Trophoblast cell (in vitro differentiated cells and primary cell): ENCODE measurements around the gene INAFM2.

Experiments
- DNase-seq, 2 donors: peaks; one replicate each; pipeline ENCODE4 v3.0.0-alpha.2; 2016
- H2AFZ ChIP-seq: 2 replicates; pipeline ENCODE4 v1.6.1; 2013; ENCODE audit warnings: low read length, moderate library complexity, mild to moderate bottlenecking; ENCODE audit not compliant: insufficient read depth, poor library complexity
- H2AK5ac ChIP-seq: 2 replicates; pipeline ENCODE4 v1.6.1; 2013; ENCODE audit warnings: mild to moderate bottlenecking, low read length
- H2BK120ac ChIP-seq: 2 replicates; pipeline ENCODE4 v1.6.1; 2013; ENCODE audit warnings: low read length, mild to moderate bottlenecking, moderate library complexity; ENCODE audit not compliant: insufficient read depth, poor library complexity
- H2BK12ac ChIP-seq: 2 replicates; pipeline ENCODE4 v1.6.1; 2013; ENCODE audit warnings: mild to moderate bottlenecking, low read length, moderate library complexity
- H2BK5ac ChIP-seq: 2 replicates; pipeline ENCODE4 v1.6.1; 2013; ENCODE audit warnings: low read length, low read depth, moderate library complexity, mild to moderate bottlenecking; ENCODE audit not compliant: poor library complexity
- H3K14ac ChIP-seq: 2 replicates; pipeline ENCODE4 v1.6.1; 2013; ENCODE audit warnings: mild to moderate bottlenecking, low read length
- H3K18ac ChIP-seq: 2 replicates; pipeline ENCODE4 v1.6.1; 2013; ENCODE audit warnings: mild to moderate bottlenecking, low read length
- H3K23ac ChIP-seq: 2 replicates; pipeline ENCODE4 v1.6.1; 2013; ENCODE audit warnings: low read length
- H3K27ac ChIP-seq: 2 replicates; pipeline ENCODE4 v1.5.1; 2013; ENCODE audit warnings: low read depth, mild to moderate bottlenecking, inconsistent platforms, low read length, moderate library complexity
- H3K27me3 ChIP-seq: 2 replicates; pipeline ENCODE4 v1.6.1; 2013; ENCODE audit warnings: inconsistent platforms, mild to moderate bottlenecking, low read length, moderate library complexity; ENCODE audit not compliant: insufficient read depth
- H3K36me3 ChIP-seq, 2 experiments: 1 replicate in 1 of 2; 2 replicates in 1 of 2; pipeline ENCODE4 v1.6.1; 2013; ENCODE audit warnings: low read length in 2 of 2, mild to moderate bottlenecking in 2 of 2, moderate library complexity in 1 of 2; ENCODE audit not compliant: insufficient read depth in 2 of 2, control insufficient read depth in 1 of 2
- H3K4ac ChIP-seq: 2 replicates; pipeline ENCODE4 v1.6.1; 2013; ENCODE audit warnings: low read depth, mild to moderate bottlenecking, low read length, moderate library complexity
- H3K4me1 ChIP-seq, 2 experiments: 1 replicate in 1 of 2; 2 replicates in 1 of 2; pipeline ENCODE4 v1.6.1; 2013; ENCODE audit warnings: low read length in 2 of 2, mild to moderate bottlenecking in 2 of 2, moderate library complexity in 1 of 2; ENCODE audit not compliant: insufficient read depth in 2 of 2, control insufficient read depth in 1 of 2
- H3K4me2 ChIP-seq: 2 replicates; pipeline ENCODE4 v1.6.1; 2013; ENCODE audit warnings: inconsistent platforms, mild to moderate bottlenecking, low read length, moderate library complexity
- H3K4me3 ChIP-seq: 2 replicates; pipeline ENCODE4 v1.5.1; 2013; ENCODE audit warnings: mild to moderate bottlenecking, low read depth, low read length, inconsistent platforms
- H3K79me1 ChIP-seq: one replicate; pipeline ENCODE4 v1.6.1; 2013; ENCODE audit warnings: low read length
- H3K79me2 ChIP-seq: 2 replicates; pipeline ENCODE4 v1.6.1; 2013; ENCODE audit warnings: low read length, mild to moderate bottlenecking; ENCODE audit not compliant: control insufficient read depth, insufficient read depth, poor library complexity
- H3K9ac ChIP-seq: 2 replicates; pipeline ENCODE4 v1.6.1; 2013; ENCODE audit warnings: mild to moderate bottlenecking, low read length
- H3K9me3 ChIP-seq: 2 replicates; pipeline ENCODE4 v1.6.1; 2013; ENCODE audit warnings: low read depth, mild to moderate bottlenecking, control low read depth, inconsistent platforms, low read length; ENCODE audit not compliant: insufficient read depth
- H4K12ac ChIP-seq: 2 replicates; pipeline ENCODE4 v1.6.1; 2013; ENCODE audit warnings: low read depth, mild to moderate bottlenecking, low read length, moderate library complexity
- H4K8ac ChIP-seq: 2 replicates; pipeline ENCODE4 v1.6.1; 2013; ENCODE audit warnings: low read depth, mild to moderate bottlenecking, low read length, moderate library complexity
- H4K91ac ChIP-seq: one replicate; pipeline ENCODE4 v1.6.1; 2013; ENCODE audit warnings: low read depth, mild to moderate bottlenecking, low read length, moderate library complexity
- WGBS: extraction: QIAGEN DNeasy Blood & Tissue Kit; methylation state at CpG from one replicate; pipeline ENCODE4 v1.1.7; 2013; ENCODE audit warnings: missing lambda C conversion rate; ENCODE audit not compliant: insufficient read length, insufficient coverage; ENCODE audit errors: extremely low coverage; 5-methylcytosine and 5-hydroxymethylcytosine counted together

Gene INAFM2

DNA sequence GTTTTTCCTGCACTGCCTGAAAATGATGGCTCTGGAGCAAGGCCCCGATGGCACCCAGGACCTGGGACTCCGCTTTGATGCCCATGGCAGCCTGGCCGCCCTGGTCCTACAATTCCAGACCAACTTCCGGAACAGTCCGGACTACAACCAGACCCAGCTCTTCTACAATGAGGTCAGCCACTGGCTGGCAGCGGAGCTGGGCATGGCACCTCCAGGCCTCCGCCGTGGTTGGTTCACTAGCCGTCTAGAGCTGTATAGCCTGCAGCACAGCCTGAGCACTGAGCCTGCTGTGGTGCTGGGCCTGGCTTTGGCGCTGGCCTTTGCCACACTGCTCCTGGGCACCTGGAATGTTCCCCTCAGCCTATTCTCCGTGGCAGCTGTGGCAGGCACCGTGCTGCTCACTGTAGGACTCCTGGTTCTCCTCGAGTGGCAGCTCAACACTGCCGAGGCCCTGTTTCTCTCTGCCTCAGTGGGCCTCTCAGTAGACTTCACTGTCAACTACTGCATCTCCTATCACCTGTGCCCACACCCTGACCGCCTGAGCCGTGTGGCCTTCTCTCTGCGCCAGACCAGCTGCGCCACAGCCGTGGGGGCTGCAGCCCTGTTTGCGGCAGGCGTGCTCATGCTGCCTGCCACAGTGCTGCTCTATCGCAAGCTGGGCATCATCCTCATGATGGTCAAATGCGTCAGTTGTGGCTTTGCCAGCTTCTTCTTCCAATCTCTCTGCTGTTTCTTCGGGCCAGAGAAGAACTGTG, 45.4 kb downstream of the INAFM2 start:
- Histone ChIP-seq H2AFZ (no peak overlapping the region), H3K27ac (no peak overlapping the region), H3K27me3 (peaks cover 2% of the 10 kb centered on the region), H3K9me3 (peaks cover 4% of the 10 kb centered on the region), H3K14ac (no peak overlapping the region), H4K8ac (no peak overlapping the region), H3K4me2 (no peak overlapping the region), H2AK5ac (no peak overlapping the region), H3K4ac (no peak overlapping the region), H3K79me2 (no peaks in the 10 kb centered on the region), H4K91ac (no peak overlapping the region), H3K9ac (no peak overlapping the region), H4K12ac (no peak overlapping the region), H2BK120ac (no peak overlapping the region), H2BK5ac (no peak overlapping the region), H3K23ac (no peak overlapping the region), H3K36me3 (no peaks in the 10 kb centered on the region), H3K18ac (no peak overlapping the region), H3K4me3 (no peak overlapping the region), H3K4me1 (peaks cover 8 to 9% of the 10 kb centered on the region in 2 experiments), H3K79me1 (peaks cover 3% of the 10 kb centered on the region), H2BK12ac (no peak overlapping the region)
- no peak for DNase-seq
- no CpG with 5 or more reads among the region's 24 CpGs for WGBS

GRCh38 chr15:40369474-40369869, 46.0 kb downstream of the INAFM2 start:
- Histone ChIP-seq H3K79me1 (peaks cover 3% of the 10 kb centered on the region), H3K36me3 (no peaks in the 10 kb centered on the region), H3K4me1 (peaks cover 8 to 9% of the 10 kb centered on the region in 2 experiments), H2BK5ac (no peak overlapping the region), H3K79me2 (no peaks in the 10 kb centered on the region), H2BK12ac (no peak overlapping the region), H3K9ac (no peak overlapping the region), H3K4me3 (no peak overlapping the region), H4K12ac (no peak overlapping the region), H4K8ac (no peak overlapping the region), H2BK120ac (no peak overlapping the region), H3K4ac (no peak overlapping the region), H3K18ac (no peak overlapping the region), H3K14ac (no peak overlapping the region), H3K4me2 (no peak overlapping the region), H3K27ac (no peak overlapping the region), H3K27me3 (peaks cover 2% of the 10 kb centered on the region), H3K9me3 (peaks cover 4% of the 10 kb centered on the region), H2AFZ (no peak overlapping the region), H3K23ac (no peak overlapping the region), H4K91ac (no peak overlapping the region), H2AK5ac (no peak overlapping the region)
- no CpG with 5 or more reads among the region's 10 CpGs for WGBS
- DNase-seq: no peak

DNA sequence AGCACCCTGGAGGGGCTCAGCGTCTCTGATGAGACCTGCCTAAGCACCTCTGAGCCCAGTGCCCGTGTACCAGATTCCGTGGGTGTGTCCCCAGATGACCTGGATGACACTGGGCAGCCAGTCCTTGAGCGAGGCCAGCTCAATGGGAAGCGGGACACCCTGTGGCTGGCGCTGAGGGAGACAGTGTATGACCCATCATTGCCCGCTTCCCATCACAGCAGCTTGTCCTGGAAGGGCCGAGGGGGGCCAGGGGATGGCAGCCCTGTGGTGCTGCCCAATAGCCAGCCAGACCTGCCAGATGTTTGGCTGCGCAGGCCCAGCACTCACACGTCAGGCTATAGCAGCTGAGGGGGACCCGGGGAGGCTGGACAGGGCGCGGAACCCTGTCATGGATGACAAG, 46.5 kb downstream of the INAFM2 start:
- Histone ChIP-seq H3K36me3 (no peaks in the 10 kb centered on the region), H3K4me1 (peaks cover 8 to 9% of the 10 kb centered on the region in 2 experiments), H3K79me1 (peaks cover 3% of the 10 kb centered on the region), H4K8ac (no peak overlapping the region), H3K23ac (no peak overlapping the region), H4K12ac (no peak overlapping the region), H3K4me3 (no peak overlapping the region), H3K9ac (no peak overlapping the region), H3K79me2 (no peaks in the 10 kb centered on the region), H3K18ac (no peak overlapping the region), H2BK5ac (no peak overlapping the region), H4K91ac (no peak overlapping the region), H3K4ac (no peak overlapping the region), H3K27ac (no peak overlapping the region), H3K14ac (no peak overlapping the region), H2BK12ac (no peak overlapping the region), H2AFZ (no peak overlapping the region), H2AK5ac (no peak overlapping the region), H2BK120ac (no peak overlapping the region), H3K27me3 (peaks cover 2% of the 10 kb centered on the region), H3K9me3 (peaks cover 4% of the 10 kb centered on the region), H3K4me2 (no peak overlapping the region)
- no CpG with 5 or more reads among the region's 13 CpGs for WGBS
- DNase-seq: no peak

DNA sequence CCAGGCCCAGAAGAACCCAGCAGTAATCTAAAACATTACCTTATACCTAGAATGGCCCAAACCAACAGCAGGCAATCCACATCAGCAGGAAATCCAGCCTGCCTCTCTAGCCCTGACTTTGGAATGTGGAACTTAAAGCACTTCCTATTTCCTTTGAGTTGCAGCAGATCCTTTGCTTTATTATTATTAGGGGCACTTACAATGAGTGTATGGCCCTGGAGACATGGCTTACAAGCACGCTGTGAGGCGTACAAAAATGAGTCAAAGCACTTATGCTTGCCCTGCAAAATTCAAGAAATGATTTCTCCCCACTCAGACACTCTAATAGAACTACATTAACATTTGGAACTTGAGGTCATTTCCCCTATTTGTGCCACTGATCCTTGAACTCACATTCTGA, 49.5 kb downstream of the INAFM2 start:
- H3K79me1 ChIP-seq: peaks cover 3% of the 10 kb centered on the region
- no peak overlapping the region for H3K4me3 ChIP-seq
- no peak overlapping the region for H2BK12ac ChIP-seq
- no peak overlapping the region for H3K4ac ChIP-seq
- no peak overlapping the region for H2AFZ ChIP-seq
- H4K8ac ChIP-seq: no peak overlapping the region
- no peak overlapping the region for H4K91ac ChIP-seq
- DNase-seq: no peak
- no CpG with 5 or more reads among the region's 2 CpGs for WGBS
- no peaks in the 10 kb centered on the region for H3K79me2 ChIP-seq
- no peak overlapping the region for H3K4me2 ChIP-seq
- no peak overlapping the region for H3K9ac ChIP-seq
- H3K9me3 ChIP-seq: peaks cover 2% of the 10 kb centered on the region
- H3K27ac ChIP-seq: no peak overlapping the region
- no peak overlapping the region for H3K14ac ChIP-seq
- no peak overlapping the region for H4K12ac ChIP-seq
- H3K4me1 ChIP-seq: peaks cover 3 to 4% of the 10 kb centered on the region in 2 experiments
- no peak overlapping the region for H2BK5ac ChIP-seq
- H3K18ac ChIP-seq: no peak overlapping the region
- no peaks in the 10 kb centered on the region for H3K36me3 ChIP-seq
- H3K27me3 ChIP-seq: peaks cover 2% of the 10 kb centered on the region
- no peak overlapping the region for H2AK5ac ChIP-seq
- H2BK120ac ChIP-seq: no peak overlapping the region
- no peak overlapping the region for H3K23ac ChIP-seq
